HepG2 (cell line): ENCODE results near the gene CCDC106. TPM values are rescaled to one million over a fixed set of nuclear protein-coding genes. Genes with fewer than 3 reads are reported as not detected.

Source experiments
- FOXJ3 ChIP-seq: sonication (generic); formaldehyde crosslinking; IDR thresholded peaks from 2 replicates; pipeline ENCODE4 v1.4.0; 2020; ENCODE audit warnings: missing genetic modification reagents, mild to moderate bottlenecking, borderline replicate concordance
- HOXD1 ChIP-seq: sonication (generic); formaldehyde crosslinking; IDR thresholded peaks from 2 replicates; pipeline ENCODE4 v1.5.0; 2020; ENCODE audit warnings: missing genetic modification reagents
- KAT7 ChIP-seq: IDR thresholded peaks from 2 replicates; pipeline ENCODE4 v1.6.1; 2018; ENCODE audit warnings: borderline replicate concordance, missing compliant biosample characterization
- KDM5B ChIP-seq: sonication (generic); formaldehyde crosslinking; IDR thresholded peaks from 2 replicates; pipeline ENCODE4 v1.4.0; 2020; ENCODE audit warnings: missing genetic modification reagents, mild to moderate bottlenecking, borderline replicate concordance
- KMT2B ChIP-seq: IDR thresholded peaks from 2 replicates; pipeline ENCODE4 v1.6.1; 2016; ENCODE audit warnings: missing genetic modification reagents, missing compliant biosample characterization
- RNF2 ChIP-seq: fragments of 450-650 bp; conservative IDR thresholded peaks from 2 replicates; pipeline ENCODE4 v1.6.1; 2016; ENCODE audit warnings: low read depth
- SIN3A ChIP-seq: IDR thresholded peaks from 2 replicates; pipeline ENCODE4 v1.6.1; 2011; ENCODE audit warnings: low read depth, mild to moderate bottlenecking, control low read depth, low read length, borderline replicate concordance
- YY1 ChIP-seq: IDR thresholded peaks from 2 replicates; pipeline ENCODE4 v1.6.1; 2011; ENCODE audit warnings: low read length, low read depth, moderate library complexity, mild to moderate bottlenecking; ENCODE audit not compliant: insufficient read depth, insufficient replicate concordance
- ZNF232 ChIP-seq: sonication (generic); formaldehyde crosslinking; IDR thresholded peaks from 2 replicates; pipeline ENCODE4 v1.4.0; 2020; ENCODE audit warnings: missing genetic modification reagents, borderline replicate concordance
- ZNF235 ChIP-seq: sonication (generic); formaldehyde crosslinking; IDR thresholded peaks from 2 replicates; pipeline ENCODE4 v1.8.1; 2023; ENCODE audit warnings: mild to moderate bottlenecking, missing genetic modification reagents, borderline replicate concordance
- ZNF44 ChIP-seq: sonication (generic); formaldehyde crosslinking; IDR thresholded peaks from 2 replicates; pipeline ENCODE4 v1.5.1; 2020; ENCODE audit warnings: mild to moderate bottlenecking, missing genetic modification reagents
- ZNF737 ChIP-seq: sonication (generic); formaldehyde crosslinking; IDR thresholded peaks from 2 replicates; pipeline ENCODE4 v1.5.0; 2020; ENCODE audit warnings: missing genetic modification reagents, mild to moderate bottlenecking, borderline replicate concordance
- ZSCAN21 ChIP-seq: sonication (generic); formaldehyde crosslinking; IDR thresholded peaks from 2 replicates; pipeline ENCODE4 v1.8.0; 2022; ENCODE audit warnings: mild to moderate bottlenecking, missing genetic modification reagents, moderate library complexity, borderline replicate concordance
- polyA plus RNA-seq, 8 experiments: library from polyadenylated mRNA; depleted of rRNA in 3 of 8; stranded (reverse) in 7 of 8; unstranded in 1 of 8; fragments of >200 nt; fragmentation: Illumina TruSeq in 4 of 8; extraction: Trizol in 4 of 8; gene quantifications; 2 replicates each; pipeline versions ENCODE4 v1.2.1 to v1.2.3, GENCODE V29; 2011 to 2016; ENCODE audit warnings: low read depth in 4 of 8, missing spikeins in 1 of 8, mixed read lengths in 1 of 8; ENCODE audit not compliant: insufficient read depth in 1 of 8
- total RNA-seq, 5 experiments: library from RNA; depleted of rRNA; stranded (reverse); fragments of >200 nt; fragmentation: Illumina TruSeq; extraction: Trizol; gene quantifications; 2 replicates each; pipeline ENCODE4 v1.2.3, GENCODE V29; 2016; ENCODE audit warnings: low read depth in 1 of 5
- TF ChIP-seq, protein P1 (sequence below): IDR thresholded peaks from 2 replicates; pipeline ENCODE4 v1.6.1; 2016; ENCODE audit warnings: mild to moderate bottlenecking, missing biosample characterization, missing genetic modification reagents
- TF ChIP-seq, protein P2 (sequence below): sonication (generic); formaldehyde crosslinking; IDR thresholded peaks from 2 replicates; pipeline ENCODE4 v1.8.0; 2023; ENCODE audit warnings: mild to moderate bottlenecking, missing genetic modification reagents
- TF ChIP-seq, protein P3 (sequence below): sonication (generic); formaldehyde crosslinking; IDR thresholded peaks from 2 replicates; pipeline ENCODE4 v1.4.0; 2020; ENCODE audit warnings: missing genetic modification reagents
- TF ChIP-seq, protein P4 (sequence below): IDR thresholded peaks from 2 replicates; pipeline ENCODE4 v1.4.0; 2020; ENCODE audit warnings: mild to moderate bottlenecking, missing genetic modification reagents
- TF ChIP-seq, protein P5 (sequence below): sonication (generic); formaldehyde crosslinking; IDR thresholded peaks from 2 replicates; pipeline ENCODE4 v1.4.0; 2020; ENCODE audit warnings: low read depth, mild to moderate bottlenecking, missing genetic modification reagents

The CCDC106 gene
- total and polyA plus RNA-seq, 2 of the 13 experiments (the other 11 are each of a cell fraction or from before 2014, with no cell fraction given) = 4.7 to 8.8 TPM

DNA sequence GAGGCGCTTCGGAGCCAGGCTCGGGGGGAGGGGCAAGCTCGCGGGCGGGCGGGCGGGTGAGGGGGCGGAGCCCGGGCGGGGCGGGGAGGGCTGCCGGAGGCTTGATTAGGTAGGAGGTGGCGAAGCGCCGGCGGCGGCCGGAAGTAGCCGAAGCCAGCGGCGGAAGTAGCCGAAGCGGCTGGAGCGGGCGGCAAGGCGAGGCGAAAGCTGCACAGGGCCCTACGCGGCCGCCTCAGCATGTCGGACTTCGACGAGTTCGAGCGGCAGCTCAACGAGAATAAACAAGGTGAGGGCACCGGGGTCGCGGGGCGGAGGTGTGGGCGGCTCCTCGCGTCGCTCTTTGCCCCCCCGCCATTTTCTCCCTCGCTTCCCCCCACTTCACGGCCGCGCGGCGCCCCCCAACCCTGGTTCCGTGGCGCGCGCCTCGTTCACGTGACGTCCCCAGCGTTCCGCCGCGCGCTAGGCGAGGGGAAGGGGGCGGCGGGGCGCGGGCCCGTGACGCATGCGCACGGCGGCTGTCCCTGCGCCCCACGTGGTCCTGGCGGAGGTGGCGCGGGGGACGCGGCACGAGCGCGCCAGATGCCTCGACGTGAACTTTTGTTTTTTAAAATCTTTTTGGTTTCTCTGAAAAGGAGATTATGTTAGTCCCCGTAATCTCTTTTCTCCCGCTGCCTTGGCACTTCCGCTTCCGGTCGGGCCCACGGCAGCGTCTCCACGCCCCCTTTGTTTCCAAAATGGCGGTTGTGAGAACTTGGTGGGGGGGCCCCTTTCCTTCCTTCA lies 7.0 kb downstream of the CCDC106 start, which contains the start of gene U2AF2 (continued):
- TF ChIP-seq, protein P1, sequence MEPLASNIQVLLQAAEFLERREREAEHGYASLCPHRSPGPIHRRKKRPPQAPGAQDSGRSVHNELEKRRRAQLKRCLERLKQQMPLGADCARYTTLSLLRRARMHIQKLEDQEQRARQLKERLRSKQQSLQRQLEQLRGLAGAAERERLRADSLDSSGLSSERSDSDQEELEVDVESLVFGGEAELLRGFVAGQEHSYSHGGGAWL (CRISPR knock-in tag) = peak; percentile 84; the same call in 1 of the 2 replicates
- TF ChIP-seq FOXJ3 (CRISPR knock-in tag) (no peak), ZSCAN21 (CRISPR knock-in tag) (peak; percentile 77; the same call in 1 of the 2 replicates), ZNF232 (peak; percentile 53; the same call in 1 of the 2 replicates), SIN3A (peak; percentile 39; the same call in 1 of the 2 replicates), KAT7 (CRISPR knock-in tag) (peak; percentile 62; the same call in 1 of the 2 replicates), ZNF44 (no peak), ZNF737 (CRISPR knock-in tag) (no peak), RNF2 (peak; percentile 92), KDM5B (CRISPR knock-in tag) (peak; percentile 73; the same call in 1 of the 2 replicates), YY1 (peak; percentile 94), ZNF235 (CRISPR knock-in tag) (no peak; the same call in 1 of the 2 replicates), HOXD1 (CRISPR knock-in tag) (no peak), KMT2B (CRISPR knock-in tag) (peak; percentile 4; the same call in 1 of the 2 replicates)
- TF ChIP-seq, protein P2, sequence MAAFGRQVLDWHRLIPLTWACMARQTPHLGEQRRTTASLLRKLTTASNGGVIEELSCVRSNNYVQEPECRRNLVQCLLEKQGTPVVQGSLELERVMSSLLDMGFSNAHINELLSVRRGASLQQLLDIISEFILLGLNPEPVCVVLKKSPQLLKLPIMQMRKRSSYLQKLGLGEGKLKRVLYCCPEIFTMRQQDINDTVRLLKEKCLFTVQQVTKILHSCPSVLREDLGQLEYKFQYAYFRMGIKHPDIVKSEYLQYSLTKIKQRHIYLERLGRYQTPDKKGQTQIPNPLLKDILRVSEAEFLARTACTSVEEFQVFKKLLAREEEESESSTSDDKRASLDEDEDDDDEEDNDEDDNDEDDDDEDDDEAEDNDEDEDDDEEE (CRISPR knock-in tag) = peak; percentile 96
- TF ChIP-seq, protein P3, sequence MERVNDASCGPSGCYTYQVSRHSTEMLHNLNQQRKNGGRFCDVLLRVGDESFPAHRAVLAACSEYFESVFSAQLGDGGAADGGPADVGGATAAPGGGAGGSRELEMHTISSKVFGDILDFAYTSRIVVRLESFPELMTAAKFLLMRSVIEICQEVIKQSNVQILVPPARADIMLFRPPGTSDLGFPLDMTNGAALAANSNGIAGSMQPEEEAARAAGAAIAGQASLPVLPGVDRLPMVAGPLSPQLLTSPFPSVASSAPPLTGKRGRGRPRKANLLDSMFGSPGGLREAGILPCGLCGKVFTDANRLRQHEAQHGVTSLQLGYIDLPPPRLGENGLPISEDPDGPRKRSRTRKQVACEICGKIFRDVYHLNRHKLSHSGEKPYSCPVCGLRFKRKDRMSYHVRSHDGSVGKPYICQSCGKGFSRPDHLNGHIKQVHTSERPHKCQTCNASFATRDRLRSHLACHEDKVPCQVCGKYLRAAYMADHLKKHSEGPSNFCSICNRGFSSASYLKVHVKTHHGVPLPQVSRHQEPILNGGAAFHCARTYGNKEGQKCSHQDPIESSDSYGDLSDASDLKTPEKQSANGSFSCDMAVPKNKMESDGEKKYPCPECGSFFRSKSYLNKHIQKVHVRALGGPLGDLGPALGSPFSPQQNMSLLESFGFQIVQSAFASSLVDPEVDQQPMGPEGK (CRISPR knock-in tag) = peak; percentile 71
- TF ChIP-seq, protein P4, sequence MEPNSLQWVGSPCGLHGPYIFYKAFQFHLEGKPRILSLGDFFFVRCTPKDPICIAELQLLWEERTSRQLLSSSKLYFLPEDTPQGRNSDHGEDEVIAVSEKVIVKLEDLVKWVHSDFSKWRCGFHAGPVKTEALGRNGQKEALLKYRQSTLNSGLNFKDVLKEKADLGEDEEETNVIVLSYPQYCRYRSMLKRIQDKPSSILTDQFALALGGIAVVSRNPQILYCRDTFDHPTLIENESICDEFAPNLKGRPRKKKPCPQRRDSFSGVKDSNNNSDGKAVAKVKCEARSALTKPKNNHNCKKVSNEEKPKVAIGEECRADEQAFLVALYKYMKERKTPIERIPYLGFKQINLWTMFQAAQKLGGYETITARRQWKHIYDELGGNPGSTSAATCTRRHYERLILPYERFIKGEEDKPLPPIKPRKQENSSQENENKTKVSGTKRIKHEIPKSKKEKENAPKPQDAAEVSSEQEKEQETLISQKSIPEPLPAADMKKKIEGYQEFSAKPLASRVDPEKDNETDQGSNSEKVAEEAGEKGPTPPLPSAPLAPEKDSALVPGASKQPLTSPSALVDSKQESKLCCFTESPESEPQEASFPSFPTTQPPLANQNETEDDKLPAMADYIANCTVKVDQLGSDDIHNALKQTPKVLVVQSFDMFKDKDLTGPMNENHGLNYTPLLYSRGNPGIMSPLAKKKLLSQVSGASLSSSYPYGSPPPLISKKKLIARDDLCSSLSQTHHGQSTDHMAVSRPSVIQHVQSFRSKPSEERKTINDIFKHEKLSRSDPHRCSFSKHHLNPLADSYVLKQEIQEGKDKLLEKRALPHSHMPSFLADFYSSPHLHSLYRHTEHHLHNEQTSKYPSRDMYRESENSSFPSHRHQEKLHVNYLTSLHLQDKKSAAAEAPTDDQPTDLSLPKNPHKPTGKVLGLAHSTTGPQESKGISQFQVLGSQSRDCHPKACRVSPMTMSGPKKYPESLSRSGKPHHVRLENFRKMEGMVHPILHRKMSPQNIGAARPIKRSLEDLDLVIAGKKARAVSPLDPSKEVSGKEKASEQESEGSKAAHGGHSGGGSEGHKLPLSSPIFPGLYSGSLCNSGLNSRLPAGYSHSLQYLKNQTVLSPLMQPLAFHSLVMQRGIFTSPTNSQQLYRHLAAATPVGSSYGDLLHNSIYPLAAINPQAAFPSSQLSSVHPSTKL (CRISPR knock-in tag) = peak; percentile 9; the same call in 1 of the 2 replicates
- TF ChIP-seq, protein P5, sequence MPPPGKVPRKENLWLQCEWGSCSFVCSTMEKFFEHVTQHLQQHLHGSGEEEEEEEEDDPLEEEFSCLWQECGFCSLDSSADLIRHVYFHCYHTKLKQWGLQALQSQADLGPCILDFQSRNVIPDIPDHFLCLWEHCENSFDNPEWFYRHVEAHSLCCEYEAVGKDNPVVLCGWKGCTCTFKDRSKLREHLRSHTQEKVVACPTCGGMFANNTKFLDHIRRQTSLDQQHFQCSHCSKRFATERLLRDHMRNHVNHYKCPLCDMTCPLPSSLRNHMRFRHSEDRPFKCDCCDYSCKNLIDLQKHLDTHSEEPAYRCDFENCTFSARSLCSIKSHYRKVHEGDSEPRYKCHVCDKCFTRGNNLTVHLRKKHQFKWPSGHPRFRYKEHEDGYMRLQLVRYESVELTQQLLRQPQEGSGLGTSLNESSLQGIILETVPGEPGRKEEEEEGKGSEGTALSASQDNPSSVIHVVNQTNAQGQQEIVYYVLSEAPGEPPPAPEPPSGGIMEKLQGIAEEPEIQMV (CRISPR knock-in tag) = 0 out of 2 replicates have a peak, but pooled peaks have one; percentile 43
